GM13976 (cell line): Measurements from ENCODE around the gene TGFBRAP1.

Experiments used
- DNase-seq: peaks from one replicate; pipeline ENCODE4 v3.0.0; 2012; ENCODE audit warnings: low spot score
- CTCF ChIP-seq: IDR thresholded peaks from 2 replicates; pipeline ENCODE4 v1.5.1; 2012; ENCODE audit warnings: borderline replicate concordance, mild to moderate bottlenecking; ENCODE audit not compliant: insufficient read depth; ENCODE audit errors: extremely low read depth, missing control alignments, control extremely low read depth
- in situ Hi-C: fragments of 300-500 bp; cut with MboI; formaldehyde crosslinking; loops from one replicate; pipeline ENCODE4 v1.12.0; 2022; ENCODE audit warnings: low sequenced_read_pairs, mixed read lengths, inconsistent platforms; ENCODE audit not compliant: unreplicated experiment

TGFBRAP1 gene

GRCh38 chr2:105220604-105221003 lies 108.9 kb downstream of the TGFBRAP1 start:
- no peak for TF ChIP-seq CTCF
- in situ Hi-C loops, result no loop called here
- no peak for DNase-seq

GRCh38 chr2:105215586-105216192 lies 113.8 kb downstream of the TGFBRAP1 start:
- TF ChIP-seq CTCF, result no peak
- in situ Hi-C loops, result no loop called here
- DNase-seq, result no peak
